K562 (cell line): ENCODE data around the gene ZNF668. TPM values are rescaled to one million over a fixed set of nuclear protein-coding genes. Genes with fewer than 3 reads are reported as not detected.
A peak's percentile ranks its signal among the peaks of the same experiment; 100 is the strongest.

Experiments
- ATAC-seq: fragments of 200-7000 bp; cut with Tn5 transposase; 3 replicates; pipeline ENCODE4 v1.9.1; 2020; ENCODE audit warnings: moderate library complexity
- BruUV-seq: library from RNA; stranded (reverse); fragments of 400-500 nt; replicated peaks from 2 replicates; lab custom pipeline; 2021; lab: Mats Ljungman, UMichigan
- CTCF ChIA-PET: fragments of 300-600 bp; formaldehyde crosslinking; extraction: SDS; loops from one replicate; lab custom pipeline; 2021; ENCODE audit warnings: low intra/inter-chr PET ratio; lab: Yijun Ruan, JAX
- POLR2A ChIA-PET: fragments of 300-600, 350-650 bp; sonication (Branson Sonifier 250); formaldehyde crosslinking; extraction: SDS; loops from one replicate; lab custom pipeline; 2021; ENCODE audit warnings: antibody characterized with exemption, inconsistent platforms; lab: Yijun Ruan, JAX
- DNase-seq, 4 experiments: peaks; one replicate each; pipeline versions ENCODE4 v3.0.0 to v3.0.0-alpha.2; 2011 to 2018; ENCODE audit warnings: low spot score in 3 of 4, mixed read lengths in 3 of 4; ENCODE audit errors: extremely low read depth in 1 of 4
- FAIRE-seq: peaks from 2 replicates; lab custom pipeline; 2011; peaks lifted over from hg19 to GRCh38; lab: Jason Lieb, UNC
- H2AFZ ChIP-seq: 2 replicates; pipeline ENCODE4 v1.6.0; 2011; ENCODE audit warnings: low read depth, low read length, control low read depth, inconsistent platforms
- H3K27ac ChIP-seq: fragments of 200-600 bp; 3 replicates; pipeline ENCODE4 v1.8.0; 2011; ENCODE audit warnings: low read depth, mild to moderate bottlenecking, control low read depth, inconsistent platforms, low read length, moderate library complexity, mixed read lengths; ENCODE audit errors: extremely low read depth
- H3K27me3 ChIP-seq, 2 experiments: fragments of 300-600 bp in 1 of 2; 2 replicates in 1 of 2; 3 replicates in 1 of 2; pipeline versions ENCODE4 v1.6.0 to v1.8.0; 2011; ENCODE audit warnings: inconsistent platforms in 2 of 2, low read length in 2 of 2, mild to moderate bottlenecking in 1 of 2, mixed read lengths in 1 of 2, moderate library complexity in 1 of 2; ENCODE audit not compliant: control insufficient read depth in 2 of 2, insufficient read depth in 2 of 2
- H3K36me3 ChIP-seq: fragments of 300-600 bp; 3 replicates; pipeline ENCODE4 v1.8.0; 2011; ENCODE audit warnings: mild to moderate bottlenecking, low read length, inconsistent platforms; ENCODE audit not compliant: control insufficient read depth, insufficient read depth
- H3K4me1 ChIP-seq, 2 experiments: fragments of 200-600 bp in 1 of 2; replicated peaks in 1 of 2; 2 replicates in 1 of 2; 3 replicates in 1 of 2; pipeline versions ENCODE4 v1.5.1 to v1.8.0; 2011; ENCODE audit warnings: inconsistent platforms in 2 of 2, low read length in 2 of 2, mild to moderate bottlenecking in 1 of 2, mixed read lengths in 1 of 2, moderate library complexity in 1 of 2; ENCODE audit not compliant: control insufficient read depth in 2 of 2, insufficient read depth in 2 of 2
- H3K4me2 ChIP-seq: 2 replicates; pipeline ENCODE4 v1.6.1; 2011; ENCODE audit warnings: low read length, control low read depth, inconsistent platforms, mixed read lengths; ENCODE audit not compliant: insufficient read depth
- H3K4me3 ChIP-seq: fragments of 200-600 bp; sonication (generic), shearing (Covaris generic); 2 replicates; pipeline ENCODE4 v1.5.1; 2016; ENCODE audit warnings: control low read depth, inconsistent platforms
- H3K79me2 ChIP-seq: fragments of 200-600 bp; 3 replicates; pipeline ENCODE4 v1.8.0; 2011; ENCODE audit warnings: low read length, inconsistent platforms; ENCODE audit not compliant: control insufficient read depth, insufficient read depth
- H3K9ac ChIP-seq, 2 experiments: 2 replicates each; pipeline versions ENCODE4 v1.6.0 to v1.6.1; 2011; ENCODE audit warnings: low read depth in 2 of 2, low read length in 2 of 2, control low read depth in 1 of 2, inconsistent platforms in 1 of 2, mild to moderate bottlenecking in 1 of 2, mixed read lengths in 1 of 2; ENCODE audit not compliant: insufficient read depth in 1 of 2
- H3K9me1 ChIP-seq: one replicate; pipeline ENCODE4 v1.6.0; 2011; ENCODE audit warnings: inconsistent platforms, mild to moderate bottlenecking, low read length, moderate library complexity; ENCODE audit not compliant: control insufficient read depth, insufficient read depth
- H3K9me3 ChIP-seq: replicated peaks from 2 replicates; pipeline ENCODE4 v1.5.1; 2011; ENCODE audit warnings: low read depth, low read length, inconsistent platforms; ENCODE audit not compliant: control insufficient read depth, insufficient read depth
- H4K20me1 ChIP-seq: replicated peaks from 2 replicates; pipeline ENCODE4 v1.6.1; 2011; ENCODE audit warnings: low read length, inconsistent platforms, mixed read lengths; ENCODE audit not compliant: control insufficient read depth, insufficient read depth
- BHLHE40 ChIP-seq: IDR thresholded peaks from 2 replicates; pipeline ENCODE4 v1.6.1; 2011; ENCODE audit warnings: low read length, improper control_type of control experiment
- CREB1 ChIP-seq, 2 experiments: sonication (generic) in 1 of 2; formaldehyde crosslinking in 1 of 2; IDR thresholded peaks; 2 replicates each; pipeline versions ENCODE4 v1.6.1 to v1.8.0; 2012 to 2022; ENCODE audit warnings: inconsistent platforms in 1 of 2, mild to moderate bottlenecking in 1 of 2, missing genetic modification reagents in 1 of 2, moderate library complexity in 1 of 2
- CREBBP ChIP-seq: IDR thresholded peaks from one replicate; pipeline ENCODE4 v1.6.1; 2012; ENCODE audit warnings: low read depth, mild to moderate bottlenecking, control low read depth, inconsistent platforms, low read length
- FOSL1 ChIP-seq: fragments of 200-800 bp; sonication (Bioruptor generic); conservative IDR thresholded peaks from 2 replicates; pipeline ENCODE4 v1.6.1; 2016; ENCODE audit warnings: missing genetic modification characterization, missing compliant biosample characterization
- FOXJ2 ChIP-seq: fragments of 200-800 bp; sonication (Bioruptor generic); IDR thresholded peaks from 2 replicates; pipeline ENCODE4 v1.6.1; 2016; ENCODE audit warnings: missing genetic modification characterization, missing compliant biosample characterization
- FOXP1 ChIP-seq: sonication (generic); formaldehyde crosslinking; IDR thresholded peaks from 2 replicates; pipeline ENCODE4 v1.8.0; 2022; ENCODE audit warnings: mild to moderate bottlenecking, missing genetic modification reagents
- PTBP1 ChIP-seq: fragments of 200-400 bp; formaldehyde crosslinking; IDR thresholded peaks from 2 replicates; pipeline ENCODE4 v1.6.1; 2017; ENCODE audit warnings: low read depth, low read length
- RAD51 ChIP-seq: fragments of 450-650 bp; IDR thresholded peaks from 2 replicates; pipeline ENCODE4 v1.7.1; 2016; ENCODE audit warnings: low read depth, mild to moderate bottlenecking, borderline replicate concordance
- RBFOX2 ChIP-seq: fragments of 200-400 bp; formaldehyde crosslinking; IDR thresholded peaks from 2 replicates; pipeline ENCODE4 v1.6.1; 2017; ENCODE audit warnings: low read depth, mild to moderate bottlenecking, low read length, moderate library complexity
- TBP ChIP-seq: optimal IDR thresholded peaks from 2 replicates; pipeline ENCODE3; 2011; ENCODE audit warnings: low read depth, low read length, improper control_type of control experiment
- U2AF2 ChIP-seq: fragments of 200-400 bp; formaldehyde crosslinking; optimal IDR thresholded peaks from 2 replicates; pipeline ENCODE3; 2017; ENCODE audit warnings: low read depth, mild to moderate bottlenecking, low read length
- ZBTB33 ChIP-seq: sonication (generic); formaldehyde crosslinking; IDR thresholded peaks from 2 replicates; pipeline ENCODE4 v1.8.1; 2023; ENCODE audit warnings: mild to moderate bottlenecking, missing genetic modification reagents
- ZBTB5 ChIP-seq: fragments of 450-650 bp; IDR thresholded peaks from 2 replicates; pipeline ENCODE4 v1.6.1; 2017; ENCODE audit warnings: antibody characterized with exemption
- WGBS: fragments of 100-300 bp; shearing (Covaris generic); methylation state at CpG from one replicate; pipeline ENCODE4 v1.1.6; 2016; ENCODE audit warnings: low coverage, mixed read lengths; ENCODE audit not compliant: insufficient coverage; ENCODE audit errors: missing lambda C conversion rate; 5-methylcytosine and 5-hydroxymethylcytosine counted together
- in situ Hi-C: fragments of 300-500 bp; cut with MboI; formaldehyde crosslinking; loops from 4 replicates; pipeline ENCODE4 v1.15.0; 2018; ENCODE audit warnings: inconsistent platforms, mixed read lengths
- intact Hi-C: fragments of 100-400 bp; cut with micrococcal nuclease; formaldehyde crosslinking; loops from 2 replicates; pipeline ENCODE4 v1.14.2; 2022
- polyA plus RNA-seq, 8 experiments: library from polyadenylated mRNA; depleted of rRNA in 4 of 8; stranded (reverse) in 5 of 8; unstranded in 3 of 8; fragments of >200 nt; fragmentation: Nextera tagmentation in 2 of 8; fragmentation: Illumina TruSeq in 1 of 8; extraction: Ambion mirVana in 2 of 8; extraction: Trizol in 1 of 8; gene quantifications; 2 replicates each; pipeline versions ENCODE4 v1.2.1 to v1.2.3, GENCODE V29; 2011 to 2014; ENCODE audit warnings: inconsistent platforms in 1 of 8, missing spikeins in 1 of 8
- total RNA-seq, 7 experiments: library from RNA; depleted of rRNA in 6 of 7; stranded (reverse); fragments of >200 nt in 6 of 7; fragmentation: Illumina TruSeq in 2 of 7; extraction: Trizol in 2 of 7; gene quantifications; 2 replicates each; pipeline versions ENCODE4 v1.2.1 to v1.2.3, GENCODE V29; 2011 to 2021; ENCODE audit warnings: low replicate concordance in 1 of 7
- TF ChIP-seq, protein P1 (sequence below): fragments of 250-450 bp; sonication (Bioruptor Pico); IDR thresholded peaks from 2 replicates; pipeline ENCODE4 v1.8.0; 2022; ENCODE audit warnings: moderate library complexity, mild to moderate bottlenecking, inconsistent platforms

ZNF668 gene
- total and polyA plus RNA-seq, 9 of the 15 experiments (the other 6 are each of a cell fraction or from before 2014, with no cell fraction given) = 0.04 to 15.3 (median 3.8) TPM; not detected in 1

- Histone ChIP-seq H3K9ac (peak overlapping the region in 1 of 2 experiments; percentile 62; a peak in 2 of 4 replicates), H3K36me3 (peaks cover 69% of the 10 kb centered on the region), H3K27ac (no peak overlapping the region), H3K4me1 (peaks cover 4 to 64% of the 10 kb centered on the region in 2 experiments; a peak in 3 of 5 replicates), H2AFZ (no peak overlapping the region), H3K4me2 (no peak overlapping the region), H3K9me3 (no peaks in the 10 kb centered on the region), H3K79me2 (peaks cover 47% of the 10 kb centered on the region), H3K9me1 (no peaks in the 10 kb centered on the region), H3K4me3 (no peak overlapping the region), H4K20me1 (peaks cover 5% of the 10 kb centered on the region; the same call in 1 of the 2 replicates), H3K27me3 (no peaks in the 10 kb centered on the region)
- no TSS peak for BruUV-seq
- POLR2A ChIA-PET = interaction anchor here (0.6 to 1.8 kb wide), 4 partner anchors 9 to 102 kb away, joined by 3 to 6 read pairs (median 4); partner anchors contain the start of gene FUS
- no peak for DNase-seq
- TF ChIP-seq ZBTB33 (CRISPR knock-in tag) (0 out of 2 replicates have a peak, but pooled peaks have one; percentile 16), U2AF2 (no peak), CREBBP (no peak), FOSL1 (0 out of 2 replicates have a peak, but pooled peaks have one; percentile 13), BHLHE40 (no peak), RAD51 (no peak), ZBTB5 (no peak), FOXP1 (no peak), FOXJ2 (no peak), PTBP1 (no peak), RBFOX2 (peak; percentile 48; the same call in 1 of the 2 replicates), CREB1 (IDR thresholded peaks at IDR 0.05) (no peak), CREB1 (CRISPR knock-in tag; IDR thresholded peaks at IDR 0.05) (no peak), TBP (no peak)
- TF ChIP-seq, protein P1, sequence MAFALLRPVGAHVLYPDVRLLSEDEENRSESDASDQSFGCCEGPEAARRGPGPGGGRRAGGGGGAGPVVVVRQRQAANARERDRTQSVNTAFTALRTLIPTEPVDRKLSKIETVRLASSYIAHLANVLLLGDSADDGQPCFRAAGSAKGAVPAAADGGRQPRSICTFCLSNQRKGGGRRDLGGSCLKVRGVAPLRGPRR (CRISPR knock-in tag) = no peak
- in situ Hi-C loops (no loop called here), intact Hi-C loops (no loop called here)
- 85% methylated on average over 22 of the region's 30 CpGs for WGBS
- ATAC-seq = no peak
- CTCF ChIA-PET = no interaction called here
- no peak for FAIRE-seq
These were observed 3.8 kb upstream of the ZNF668 start for GRCh38 chr16:31077592-31078396.
